Suprapubic skin (tissue), 4 donors: ENCODE results near the gene TRIAP1.

Experiments
- CTCF ChIP-seq, 2 donors: fragments of 200-600 bp in 1 of 2; fragments of 450-650 bp in 1 of 2; sonication (generic) in 1 of 2; IDR thresholded peaks; one replicate each; pipeline ENCODE4 v1.5.1; 2016 to 2019; ENCODE audit warnings: antibody characterized with exemption in 2 of 2, mild to moderate bottlenecking in 1 of 2, moderate library complexity in 1 of 2
- POLR2A ChIP-seq, 2 donors: fragments of 450-650 bp; IDR thresholded peaks; one replicate each; pipeline ENCODE4 v1.6.1; 2017; ENCODE audit warnings: antibody characterized with exemption in 2 of 2, mild to moderate bottlenecking in 2 of 2, moderate library complexity in 2 of 2
- POLR2AphosphoS5 ChIP-seq, 3 donors: sonication (generic); formaldehyde crosslinking; IDR thresholded peaks; one replicate each; pipeline ENCODE4 v1.6.1; 2017; ENCODE audit warnings: antibody characterized with exemption in 3 of 3

- TF ChIP-seq POLR2A (IDR thresholded peaks at IDR 0.05) (no peak), CTCF (IDR thresholded peaks at IDR 0.05) (no peak), POLR2AphosphoS5 (IDR thresholded peaks at IDR 0.05) (no peak)
These were observed 22.8 kb upstream of the TRIAP1 start for GRCh38 chr12:120468821-120469449.
